Measurements from ENCODE around the gene JMJD6.
"Not testable (repeated sequence)": the region's sequence is repeated elsewhere in the genome, so short reads cannot be mapped to it uniquely, and the experiment has no call there.

JMJD6 gene

DNA sequence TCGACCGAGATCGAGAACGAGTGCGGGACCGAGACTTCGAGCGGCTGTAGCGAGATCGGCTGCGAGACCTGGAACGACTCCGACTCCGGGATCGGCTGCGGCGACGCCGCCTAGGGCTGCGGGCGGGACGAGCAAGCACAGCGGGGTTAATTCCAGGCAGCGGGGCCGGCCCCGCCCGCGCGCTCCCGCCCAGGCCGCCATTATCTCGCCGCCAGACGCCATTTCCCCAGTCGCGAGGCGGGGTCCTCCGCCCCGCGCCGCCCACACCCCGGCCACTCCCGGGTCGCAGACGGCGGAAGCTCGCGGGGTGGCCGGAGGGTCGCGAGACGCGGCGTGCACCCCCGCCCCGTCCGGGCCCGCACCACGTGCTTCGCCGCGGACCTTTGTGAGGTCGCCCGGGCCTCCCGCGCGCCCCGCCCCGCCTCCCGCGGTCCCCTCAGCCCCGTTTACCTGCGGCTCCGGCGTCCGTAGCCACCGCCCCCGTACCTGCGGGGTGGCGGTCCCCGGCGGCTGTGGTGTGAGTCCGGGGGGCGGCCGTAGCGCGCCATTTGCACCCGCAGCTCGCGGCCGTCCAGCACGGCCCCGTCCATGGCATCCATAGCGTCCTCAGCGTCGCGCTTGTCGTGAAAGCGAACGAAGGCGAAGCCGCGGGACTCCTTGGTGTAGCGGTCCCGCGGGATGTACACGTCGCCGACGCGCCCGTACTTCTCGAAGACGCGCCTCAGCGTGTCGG lies 10.1 kb upstream of the JMJD6 start:
- DNase-seq = peak; percentile 62

DNA sequence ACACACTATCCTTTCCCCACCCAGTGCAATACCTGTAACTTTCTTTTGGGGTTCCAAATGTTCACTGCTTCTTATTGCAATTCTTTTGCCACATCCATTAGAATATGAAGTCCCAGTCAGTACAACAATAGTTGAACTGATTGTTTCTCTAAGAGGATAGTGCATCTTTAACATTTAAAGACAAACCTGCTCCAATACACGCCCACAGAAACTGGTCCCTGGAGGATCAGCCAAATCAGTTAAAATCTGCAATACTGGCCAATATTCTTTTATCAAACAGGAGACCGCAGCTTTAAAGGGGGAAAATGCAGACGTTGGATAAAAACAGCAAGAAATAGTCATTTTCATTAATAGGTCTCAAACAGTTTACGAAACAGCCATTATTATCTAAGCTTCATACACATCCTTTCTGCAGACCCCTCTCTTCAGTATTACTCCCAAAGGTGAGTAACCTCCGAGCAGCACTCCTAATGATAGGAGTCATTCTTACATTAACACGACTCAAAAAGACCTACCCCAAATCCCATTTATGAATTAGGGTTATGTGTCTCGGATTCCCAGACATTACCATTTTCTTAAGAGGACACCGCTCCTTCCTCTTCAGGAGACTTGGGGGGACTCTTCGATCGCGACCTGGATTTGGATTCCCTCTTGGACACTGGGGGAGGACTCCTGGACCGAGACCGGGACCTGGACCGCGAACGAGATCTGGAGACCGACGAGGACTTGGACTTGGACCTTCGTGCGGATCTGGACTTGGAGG lies 9.4 kb upstream of the JMJD6 start:
- DNase-seq = no peak

DNA sequence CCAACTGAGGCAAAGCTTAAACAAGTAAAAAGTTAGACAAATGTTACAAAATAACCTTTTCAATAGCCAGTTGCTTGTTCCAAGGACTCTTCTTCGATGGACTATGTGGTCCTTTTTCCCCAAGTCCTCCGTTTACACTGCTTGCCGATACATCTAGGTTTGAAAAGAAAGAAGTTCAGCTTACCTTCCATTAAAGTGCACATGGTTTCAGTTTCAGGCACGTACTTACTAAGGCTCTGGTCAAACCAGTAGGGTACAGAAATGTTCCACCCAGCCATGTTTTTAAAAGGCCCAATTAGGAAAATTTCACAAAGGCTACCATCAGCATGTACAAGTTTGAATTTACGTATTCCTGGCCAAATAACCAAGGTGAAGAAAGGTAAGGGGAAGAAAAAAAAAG lies 8.6 kb upstream of the JMJD6 start:
- DNase-seq = no peak

DNA sequence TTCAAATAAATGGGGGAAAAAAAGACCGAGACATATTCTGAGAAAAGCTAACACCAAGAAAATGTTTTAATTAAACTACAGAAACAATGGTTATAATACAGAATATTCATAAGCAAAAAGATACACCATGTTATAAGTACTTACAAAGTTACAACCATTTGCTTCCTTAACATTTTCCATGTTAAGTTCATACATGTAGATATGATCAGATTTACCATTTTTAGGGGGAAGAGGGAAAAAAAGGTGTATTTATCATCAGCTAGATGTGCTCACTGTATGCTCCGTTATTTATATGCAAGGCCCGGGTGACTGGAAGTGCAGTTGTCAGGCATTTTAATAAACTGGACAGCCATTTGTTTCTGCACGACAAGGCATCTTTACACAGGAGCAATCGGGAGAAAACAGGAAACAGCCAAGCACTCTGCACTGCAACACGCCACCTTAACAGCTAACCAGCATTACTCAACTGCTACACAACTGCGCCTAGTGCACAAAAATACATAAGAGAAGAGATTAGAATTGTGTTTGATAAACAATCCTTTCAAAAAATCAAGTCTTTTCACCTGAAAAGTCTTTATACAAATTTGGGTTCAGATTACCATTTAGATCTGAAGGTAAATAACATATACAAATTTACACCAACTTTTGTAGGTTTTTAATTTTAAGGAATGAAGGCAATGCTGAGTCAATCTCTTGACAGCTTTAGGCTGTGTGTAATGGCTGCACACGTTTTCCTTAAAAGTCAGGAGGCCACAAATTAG lies 7.9 kb upstream of the JMJD6 start:
- no peak for DNase-seq

DNA sequence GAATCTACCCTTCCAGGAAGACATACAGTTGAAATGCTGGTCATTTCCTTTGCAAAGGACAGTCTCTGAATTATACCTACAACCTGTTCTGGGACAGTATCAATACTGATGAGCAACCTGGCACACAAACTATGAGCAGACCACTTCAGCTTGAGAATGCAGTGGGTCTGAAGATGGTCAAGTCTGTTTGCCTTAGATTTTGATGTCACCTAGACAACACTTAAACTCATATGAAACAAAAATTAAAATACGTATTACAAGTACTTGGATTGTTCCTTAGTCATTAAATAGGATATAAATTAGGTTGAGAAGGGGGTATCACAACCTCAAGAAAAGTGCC lies 7.2 kb upstream of the JMJD6 start:
- no peak for DNase-seq

DNA sequence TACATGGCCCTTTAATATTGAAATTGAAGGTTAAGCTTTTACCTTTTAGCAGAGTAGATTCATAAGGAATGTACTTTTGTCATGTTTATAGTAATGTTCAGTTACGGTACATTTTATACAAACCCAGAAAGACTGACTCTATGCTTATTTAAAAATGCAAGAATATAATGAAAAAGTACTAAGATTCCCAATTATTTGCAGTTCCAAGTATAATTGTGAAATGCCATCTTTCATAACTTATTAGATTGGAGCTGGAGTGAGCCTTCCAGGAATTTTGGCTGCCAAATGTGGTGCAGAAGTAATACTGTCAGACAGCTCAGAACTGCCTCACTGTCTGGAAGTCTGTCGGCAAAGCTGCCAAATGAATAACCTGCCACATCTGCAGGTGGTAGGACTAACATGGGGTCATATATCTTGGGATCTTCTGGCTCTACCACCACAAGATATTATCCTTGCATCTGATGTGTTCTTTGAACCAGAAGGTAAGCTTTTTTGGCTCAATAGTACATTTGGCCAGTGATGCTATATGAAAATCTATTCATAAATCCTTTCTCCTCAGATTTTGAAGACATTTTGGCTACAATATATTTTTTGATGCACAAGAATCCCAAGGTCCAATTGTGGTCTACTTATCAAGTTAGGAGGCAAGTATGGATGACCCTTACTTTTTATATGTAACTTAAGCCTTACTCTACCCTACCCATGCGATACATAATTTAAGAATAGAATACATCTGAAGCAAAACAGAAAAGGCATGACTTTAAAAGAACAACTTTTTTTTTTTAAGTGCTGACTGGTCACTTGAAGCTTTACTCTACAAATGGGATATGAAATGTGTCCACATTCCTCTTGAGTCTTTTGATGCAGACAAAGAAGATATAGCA lies 6.6 kb upstream of the JMJD6 start:
- DNase-seq = no peak

DNA sequence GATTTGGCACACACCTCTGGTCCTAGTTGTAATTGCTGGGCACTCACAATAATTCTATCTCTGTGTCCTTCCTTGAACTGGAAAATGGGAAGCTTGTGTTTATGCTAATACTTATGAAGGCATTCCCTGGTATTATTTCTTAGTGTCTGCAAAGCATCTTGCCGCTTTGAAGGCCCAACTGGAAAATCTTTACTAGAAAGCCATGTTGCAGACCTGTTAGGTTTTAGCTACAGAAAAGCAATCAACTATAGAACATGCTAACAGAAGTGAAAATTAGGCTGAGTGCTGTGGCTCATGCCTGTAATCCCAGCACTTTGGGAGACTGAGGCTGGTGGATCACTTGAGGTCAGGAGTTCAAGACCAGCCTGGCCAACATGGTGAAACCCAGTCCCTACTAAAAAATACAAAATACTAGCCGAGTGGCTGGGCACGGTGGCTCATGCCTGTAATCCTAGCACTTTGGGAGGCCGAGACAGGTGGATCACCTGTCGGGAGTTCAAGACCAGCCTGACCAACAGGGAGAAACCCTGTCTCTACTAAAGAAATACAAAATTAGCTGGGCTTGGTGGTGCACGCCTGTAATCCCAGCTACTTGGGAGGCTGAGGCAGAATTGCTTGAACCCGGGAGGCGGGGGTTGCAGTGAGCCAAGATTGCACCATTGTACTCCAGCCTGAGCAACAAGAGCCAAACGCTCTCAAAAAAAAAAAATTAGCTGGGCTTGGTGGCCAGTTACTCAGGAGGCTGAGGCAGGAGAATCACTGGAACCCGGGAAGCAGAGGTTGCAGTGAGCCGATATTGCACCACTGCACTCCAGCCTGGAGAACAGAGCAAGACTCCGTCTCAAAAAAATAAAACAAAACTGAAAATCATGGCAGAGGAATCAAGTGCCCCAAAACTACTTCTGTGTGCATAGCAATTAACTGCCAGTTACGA lies 5.7 kb upstream of the JMJD6 start:
- not testable (repeated sequence) for DNase-seq

DNA sequence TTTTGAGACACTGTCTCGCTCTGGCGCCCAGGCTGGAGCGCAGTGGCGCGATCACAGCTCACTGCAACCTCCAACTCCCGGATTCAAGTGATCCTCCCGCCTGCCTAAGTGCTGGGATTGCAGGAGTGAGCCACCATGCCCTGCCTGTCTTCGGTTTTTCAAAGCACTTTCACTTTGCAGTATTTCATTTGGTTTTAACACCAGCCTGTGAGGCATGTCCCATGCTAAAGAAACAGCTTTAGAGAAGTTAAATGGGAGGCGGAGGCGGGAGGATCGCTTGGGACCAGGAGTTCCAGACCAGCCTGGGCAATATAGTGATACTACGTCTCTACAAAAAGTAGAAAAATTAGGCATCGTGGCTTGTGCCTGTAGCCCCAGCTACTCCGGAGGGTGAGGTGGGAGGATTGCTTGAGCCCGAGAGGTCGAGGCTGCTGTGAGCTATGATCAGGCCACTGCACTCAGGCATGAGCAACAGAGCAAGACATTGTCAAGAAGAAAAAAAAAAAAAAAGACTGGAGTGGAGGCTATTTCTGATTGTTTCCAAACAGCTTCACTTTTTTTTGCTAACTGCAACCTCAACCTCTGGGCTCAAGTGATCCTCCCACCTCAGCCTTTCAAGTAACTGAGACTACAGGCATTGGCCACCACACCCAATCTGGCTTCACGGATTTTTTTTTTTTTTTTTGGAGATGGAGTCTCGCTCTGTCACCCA lies 1.5 kb upstream of the JMJD6 start:
- DNase-seq = peak; percentile 35

DNA sequence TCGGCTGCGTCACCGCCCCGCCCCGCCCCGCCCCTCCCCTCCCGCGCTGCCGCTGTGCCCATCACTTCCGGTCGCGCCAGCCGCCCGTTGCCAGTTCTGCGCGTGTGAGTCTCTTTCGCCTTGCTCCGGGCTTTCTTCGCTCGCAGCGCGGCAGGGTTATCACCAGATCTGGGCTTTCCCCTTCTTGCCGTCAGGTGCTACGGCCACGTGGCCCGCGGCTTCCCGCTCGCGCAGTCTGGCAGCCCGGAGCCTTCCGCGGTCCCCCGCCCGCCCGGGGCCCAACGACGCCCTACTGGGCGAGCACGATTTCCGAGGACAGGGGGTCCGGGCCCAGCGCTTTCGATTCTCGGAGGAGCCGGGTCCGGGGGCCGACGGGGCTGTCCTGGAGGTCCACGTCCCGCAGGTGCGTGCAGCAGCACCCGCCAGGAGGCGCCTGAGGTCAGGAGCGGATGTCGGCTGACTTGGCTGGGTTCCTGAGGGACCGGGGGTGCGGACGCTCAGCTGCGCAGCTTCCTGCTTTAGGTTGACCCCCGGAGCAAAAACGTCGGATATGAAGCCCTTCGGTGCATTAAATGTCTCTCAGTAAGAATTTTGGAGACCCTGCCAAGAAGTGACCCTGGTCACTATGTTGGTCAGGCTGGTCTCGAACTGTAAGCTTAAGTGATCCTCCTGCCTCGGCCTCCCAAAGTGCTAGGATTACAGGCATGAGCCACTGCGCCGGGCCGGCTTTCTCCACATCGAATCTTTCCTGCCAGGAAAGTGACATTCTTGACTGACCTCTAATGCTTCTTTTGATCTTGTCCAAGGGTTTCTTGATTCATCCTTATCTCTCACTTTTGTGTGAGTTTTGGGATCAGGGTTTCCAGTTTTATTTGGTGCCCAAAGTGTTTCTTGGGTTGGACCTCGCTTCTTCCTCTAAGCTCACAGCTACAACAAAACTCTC lies 641 bp upstream of the JMJD6 start, which contains the start of gene METTL23:
TSS of gene METTL23 (plus strand) at position 64 of the 943 bp plus-strand sequence. CDS start 2,872 bp downstream, outside the sequence.
- peak; percentile 96 for DNase-seq

DNA sequence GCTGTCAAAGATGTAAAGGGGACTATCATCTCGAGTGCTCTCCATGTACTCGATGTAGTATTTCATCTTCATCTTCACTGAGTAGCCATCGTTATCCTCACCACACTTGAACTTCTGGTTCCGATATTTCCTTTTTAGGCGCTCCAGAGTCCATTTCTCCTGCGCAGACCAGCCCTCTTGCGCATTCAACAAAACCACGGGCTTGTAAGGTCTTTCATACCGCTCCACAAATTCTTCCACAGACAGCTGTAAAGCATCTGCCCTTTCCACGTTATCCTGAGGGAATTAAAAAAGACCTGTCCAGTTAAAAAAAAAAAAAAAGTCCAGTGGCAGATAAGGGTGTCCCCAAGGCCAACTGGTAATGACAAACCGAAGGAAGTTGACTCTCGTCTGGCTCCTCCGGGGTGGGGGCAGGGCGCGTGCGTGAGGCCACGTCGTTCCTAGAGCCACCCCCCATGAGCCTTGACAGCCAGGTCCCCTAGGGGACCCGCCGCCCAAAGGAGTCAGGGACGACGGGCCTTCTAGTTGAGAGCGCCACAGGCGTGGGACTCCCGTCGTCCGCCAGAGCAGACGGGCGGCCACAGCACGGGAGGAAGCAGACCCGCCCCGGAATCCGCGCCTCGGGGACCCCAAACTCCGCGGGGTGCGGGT lies 701 bp downstream of the JMJD6 start:
- DNase-seq = peak; percentile 68

DNA sequence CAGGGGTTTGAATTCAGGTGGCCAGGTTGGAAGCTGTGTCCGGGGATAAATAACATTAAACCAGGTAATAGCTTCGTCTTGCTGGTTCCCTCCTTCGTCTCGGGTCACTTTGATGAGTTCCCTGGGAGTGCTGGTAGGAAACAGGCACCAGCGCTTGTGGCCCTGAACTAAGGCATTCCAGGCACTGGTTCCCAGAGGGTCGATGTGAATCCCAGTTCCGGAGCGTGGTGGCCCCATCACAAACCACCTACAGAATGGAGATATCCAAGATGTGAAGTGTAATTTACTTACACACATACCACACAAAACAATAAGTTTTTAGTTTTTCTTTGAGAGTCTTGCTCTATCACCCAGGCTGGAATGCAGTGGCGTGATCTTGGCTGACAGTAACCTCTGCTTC lies 2.6 kb downstream of the JMJD6 start:
- no peak for DNase-seq

DNA sequence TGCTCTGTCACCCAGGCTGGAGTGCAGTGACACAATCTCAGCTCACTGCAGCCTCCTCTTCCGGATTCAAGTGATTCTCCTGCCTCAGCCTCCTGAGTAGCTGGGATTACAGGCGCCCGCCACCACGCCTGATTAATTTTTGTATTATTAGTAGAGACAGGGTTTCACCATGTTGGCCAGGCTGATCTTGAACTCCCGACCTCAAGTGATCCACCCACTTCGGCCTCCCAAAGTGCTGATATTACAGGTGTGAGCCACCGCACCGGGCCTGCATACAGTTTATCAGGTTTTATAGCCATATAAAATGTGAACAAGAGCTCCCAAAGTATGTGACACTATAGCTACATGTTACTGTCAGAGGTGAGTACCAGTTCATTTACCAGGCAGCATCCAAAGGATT lies 3.4 kb downstream of the JMJD6 start:
- not testable (repeated sequence) for DNase-seq

DNA sequence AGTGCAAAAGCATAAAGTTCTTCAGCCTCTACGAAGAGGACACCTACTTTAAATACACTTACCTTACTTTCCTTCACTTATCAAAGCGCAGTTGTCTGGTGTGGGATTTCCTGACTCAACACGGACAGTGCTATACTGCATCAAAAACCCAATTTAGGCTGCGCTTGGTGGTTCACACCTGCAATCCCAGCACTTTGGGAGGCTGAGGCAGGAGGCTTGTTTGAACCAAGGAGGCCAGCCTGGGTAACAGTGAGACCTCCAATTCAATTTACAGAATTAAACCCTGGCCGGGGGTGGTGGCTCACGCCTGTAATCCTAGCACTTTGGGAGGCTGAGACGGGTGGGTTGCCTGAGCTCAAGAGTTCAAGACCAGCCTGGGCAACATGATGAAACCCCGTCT lies 4.1 kb downstream of the JMJD6 start:
- no peak for DNase-seq

DNA sequence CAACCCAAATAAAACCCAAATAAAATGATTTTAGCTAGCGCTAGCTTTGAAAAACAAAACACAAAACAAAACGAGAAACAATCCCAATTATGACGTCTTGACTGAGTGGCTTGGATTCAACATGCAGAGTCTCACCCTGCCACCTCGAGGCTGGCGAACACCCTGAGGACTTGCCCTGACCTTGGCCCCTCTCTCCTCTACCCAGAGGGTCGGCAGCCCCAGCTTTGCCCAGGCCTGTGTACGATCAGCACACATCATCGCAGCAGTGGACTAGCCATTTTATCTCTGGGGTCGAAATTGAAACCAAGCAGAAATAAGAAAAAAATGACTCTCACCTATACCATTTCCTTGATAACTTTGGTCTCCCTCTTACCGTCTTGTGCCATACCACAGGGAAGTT lies 4.9 kb downstream of the JMJD6 start:
- no peak for DNase-seq

DNA sequence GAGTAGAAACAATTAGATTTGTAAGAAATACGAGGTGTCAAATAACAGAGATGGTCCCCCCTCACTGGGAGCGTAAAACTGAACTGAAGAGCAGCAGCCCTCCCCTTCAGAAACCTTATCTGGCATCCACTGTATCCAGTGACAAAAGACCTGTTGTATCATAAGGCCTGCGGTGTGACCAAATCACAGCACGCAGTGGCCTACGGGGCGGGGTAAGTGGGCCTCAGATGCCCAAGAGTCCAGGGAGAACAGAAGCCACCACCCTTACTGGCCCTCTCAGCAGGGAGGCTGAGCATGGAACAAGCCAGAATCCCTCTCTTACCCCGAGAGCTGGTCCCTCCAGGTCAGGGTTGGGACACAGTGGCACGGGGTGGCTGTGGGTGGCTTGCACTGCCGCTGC lies 5.5 kb downstream of the JMJD6 start:
- DNase-seq = no peak

DNA sequence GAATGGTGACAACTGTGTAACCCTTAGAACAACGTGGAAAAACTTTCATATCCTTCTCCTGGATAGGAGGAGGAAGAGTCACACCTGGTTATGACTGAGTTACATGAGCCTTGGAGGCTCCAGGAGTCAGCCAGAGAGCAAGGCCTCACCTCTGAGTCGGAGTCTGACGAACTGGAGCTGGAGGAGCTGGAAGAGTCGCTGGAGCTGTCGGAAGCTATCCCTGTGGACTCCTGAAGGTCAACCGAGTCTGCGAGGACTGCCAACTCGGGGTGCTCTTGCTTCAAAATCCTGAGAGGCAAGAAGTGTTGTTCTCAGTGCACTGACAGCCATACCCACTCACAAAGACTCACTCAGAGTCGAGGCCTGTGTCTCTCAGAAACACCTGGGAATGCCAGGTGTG lies 6.2 kb downstream of the JMJD6 start:
- DNase-seq = no peak

DNA sequence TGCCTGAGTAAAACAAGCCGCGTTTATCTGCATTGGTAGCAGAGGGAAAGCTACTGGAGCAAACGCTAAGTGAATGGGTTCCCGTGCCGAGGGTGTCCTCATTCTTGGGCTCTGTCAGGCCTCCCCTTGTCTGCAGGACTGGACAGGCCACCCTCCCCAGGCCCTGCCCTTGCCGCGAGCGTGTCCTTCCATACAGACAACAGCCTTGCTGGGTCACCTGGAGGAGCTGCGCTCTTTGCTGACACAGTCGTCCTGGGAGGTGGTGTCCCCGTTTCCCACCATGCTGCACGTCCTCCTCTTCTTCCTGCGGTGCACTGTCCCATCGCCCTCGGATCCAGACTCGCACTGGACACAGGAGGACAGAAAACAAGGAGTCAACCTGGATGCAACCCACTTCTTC lies 7.9 kb downstream of the JMJD6 start:
- DNase-seq = no peak

DNA sequence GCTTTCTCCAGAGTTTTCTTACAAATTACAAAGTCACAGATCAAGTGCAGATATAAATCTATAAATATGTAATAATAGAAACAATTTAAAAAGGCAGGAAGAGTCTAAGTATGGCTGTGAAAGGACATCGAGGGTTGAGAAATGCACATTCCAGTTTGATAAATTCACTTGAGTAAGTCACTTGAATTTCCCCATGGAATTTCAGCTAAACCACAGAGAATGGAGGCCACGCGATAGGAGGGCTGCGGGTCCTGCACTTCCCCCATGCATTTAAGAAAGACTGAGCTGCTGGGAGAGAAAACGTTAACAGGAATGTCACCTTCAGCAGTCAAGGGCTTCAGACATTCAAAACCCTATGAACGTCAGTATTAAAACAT lies 9.6 kb downstream of the JMJD6 start:
- no peak for DNase-seq

All from central memory CD4-positive, alpha-beta T cell (primary cell).